ENCODE data around the gene BOK. TPM values are rescaled to one million over a fixed set of nuclear protein-coding genes. Genes with fewer than 3 reads are reported as not detected.

The BOK gene
- total RNA-seq, 6 donors from 2014 or later: 42.9 to 143 (median 61.3) TPM

GRCh38 chr2:241514986-241515737 lies 43.4 kb upstream of the BOK start:
- whole genome bisulfite sequencing, 2 donors: 62 to 68% methylated on average over 10 of the region's 10 CpGs
- no peak for TF ChIP-seq EP300 (IDR thresholded peaks at IDR 0.05)
- TF ChIP-seq, protein P1, sequence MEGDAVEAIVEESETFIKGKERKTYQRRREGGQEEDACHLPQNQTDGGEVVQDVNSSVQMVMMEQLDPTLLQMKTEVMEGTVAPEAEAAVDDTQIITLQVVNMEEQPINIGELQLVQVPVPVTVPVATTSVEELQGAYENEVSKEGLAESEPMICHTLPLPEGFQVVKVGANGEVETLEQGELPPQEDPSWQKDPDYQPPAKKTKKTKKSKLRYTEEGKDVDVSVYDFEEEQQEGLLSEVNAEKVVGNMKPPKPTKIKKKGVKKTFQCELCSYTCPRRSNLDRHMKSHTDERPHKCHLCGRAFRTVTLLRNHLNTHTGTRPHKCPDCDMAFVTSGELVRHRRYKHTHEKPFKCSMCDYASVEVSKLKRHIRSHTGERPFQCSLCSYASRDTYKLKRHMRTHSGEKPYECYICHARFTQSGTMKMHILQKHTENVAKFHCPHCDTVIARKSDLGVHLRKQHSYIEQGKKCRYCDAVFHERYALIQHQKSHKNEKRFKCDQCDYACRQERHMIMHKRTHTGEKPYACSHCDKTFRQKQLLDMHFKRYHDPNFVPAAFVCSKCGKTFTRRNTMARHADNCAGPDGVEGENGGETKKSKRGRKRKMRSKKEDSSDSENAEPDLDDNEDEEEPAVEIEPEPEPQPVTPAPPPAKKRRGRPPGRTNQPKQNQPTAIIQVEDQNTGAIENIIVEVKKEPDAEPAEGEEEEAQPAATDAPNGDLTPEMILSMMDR (IDR thresholded peaks at IDR 0.05): no peak
- no peak for TF ChIP-seq POLR2AphosphoS5 (IDR thresholded peaks at IDR 0.05)
- TF ChIP-seq POLR2A (IDR thresholded peaks at IDR 0.05): no peak
- no peak for ATAC-seq (ENCODE audit: low FRiP score in 2 of 2)

GRCh38 chr2:241516520-241516965 lies 42.0 kb upstream of the BOK start:
- DNase-seq (no peak), ATAC-seq (ENCODE audit: low FRiP score in 2 of 2) (no peak)
- Histone ChIP-seq H3K4me3 (no peak overlapping the region), H3K9me3 (no peaks in the 10 kb centered on the region), H3K27ac (no peak overlapping the region), H3K36me3 (no peaks in the 10 kb centered on the region), H3K27me3 (no peaks in the 10 kb centered on the region), H3K4me1 (peaks cover 0 to 3% (median 0%) of the 10 kb centered on the region in 4 donors)
- TF ChIP-seq EP300 (IDR thresholded peaks at IDR 0.05) (no peak), POLR2AphosphoS5 (IDR thresholded peaks at IDR 0.05) (no peak), POLR2A (IDR thresholded peaks at IDR 0.05) (no peak)
- TF ChIP-seq, protein P1 (IDR thresholded peaks at IDR 0.05): no peak
- whole genome bisulfite sequencing, 2 donors: 90 to 94% methylated on average over 3 of the region's 3 CpGs

More at GRCh38 chr2:241514986-241515737, 43.4 kb upstream of the BOK start:
- Histone ChIP-seq H3K27me3 (no peaks in the 10 kb centered on the region), H3K4me3 (no peak overlapping the region), H3K27ac (no peak overlapping the region), H3K4me1 (peaks cover 0 to 3% (median 0%) of the 10 kb centered on the region in 4 donors), H3K36me3 (no peaks in the 10 kb centered on the region), H3K9me3 (no peaks in the 10 kb centered on the region)
- no peak for DNase-seq

- H3K4me1 ChIP-seq: peaks cover 0 to 3% (median 0%) of the 10 kb centered on the region in 4 donors
- TF ChIP-seq POLR2A (IDR thresholded peaks at IDR 0.05): no peak
- TF ChIP-seq POLR2AphosphoS5 (IDR thresholded peaks at IDR 0.05): no peak
- no peak for TF ChIP-seq EP300 (IDR thresholded peaks at IDR 0.05)
- TF ChIP-seq, protein P1 (IDR thresholded peaks at IDR 0.05): no peak
- H3K27me3 ChIP-seq: no peaks in the 10 kb centered on the region
Observed at GRCh38 chr2:241517297-241517696, 41.2 kb upstream of the BOK start.

DNA sequence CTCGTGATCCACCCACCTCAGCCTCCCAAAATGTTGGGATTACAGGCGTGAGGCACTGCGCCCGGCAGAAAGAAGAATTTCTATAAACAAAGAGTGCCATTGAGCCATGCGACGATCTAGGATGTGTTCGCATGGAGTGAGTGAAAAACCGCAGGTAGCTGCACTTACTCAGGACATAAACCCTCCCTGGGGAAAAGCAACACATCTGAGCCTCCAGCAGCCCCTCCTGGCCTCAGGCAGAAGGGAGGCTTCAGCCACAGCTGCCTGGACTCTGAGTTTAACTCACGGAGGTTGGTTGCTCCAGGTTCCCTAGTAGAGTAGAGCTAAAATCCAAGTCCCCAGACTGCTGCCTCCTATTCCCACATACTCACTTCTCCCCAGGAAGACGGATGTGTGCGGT lies 38.9 kb upstream of the BOK start:
- no peaks in the 10 kb centered on the region for H3K36me3 ChIP-seq
- peaks cover 0 to 3% (median 0%) of the 10 kb centered on the region in 4 donors for H3K4me1 ChIP-seq
- H3K4me3 ChIP-seq: no peak overlapping the region
- 73 to 79% methylated on average over 11 of the region's 11 CpGs for whole genome bisulfite sequencing, 2 donors
- ATAC-seq (ENCODE audit: low FRiP score in 2 of 2) (no peak), DNase-seq (no peak)
- no peak for TF ChIP-seq POLR2A (IDR thresholded peaks at IDR 0.05)
- no peak for TF ChIP-seq POLR2AphosphoS5 (IDR thresholded peaks at IDR 0.05)
- no peak for TF ChIP-seq EP300 (IDR thresholded peaks at IDR 0.05)
- TF ChIP-seq, protein P1 (IDR thresholded peaks at IDR 0.05): no peak
- no peak overlapping the region for H3K27ac ChIP-seq
- H3K27me3 ChIP-seq: no peaks in the 10 kb centered on the region
- no peaks in the 10 kb centered on the region for H3K9me3 ChIP-seq

More at GRCh38 chr2:241517297-241517696, 41.2 kb upstream of the BOK start:
- Histone ChIP-seq H3K27ac (no peak overlapping the region), H3K9me3 (no peaks in the 10 kb centered on the region), H3K36me3 (no peaks in the 10 kb centered on the region), H3K4me3 (no peak overlapping the region)
- no peak for ATAC-seq (ENCODE audit: low FRiP score in 2 of 2)
- DNase-seq: no peak
- WGBS, 2 donors: 93% methylated on average over 6 of the region's 6 CpGs
